CD4-positive, alpha-beta T cell (primary cell): ENCODE data around the gene CAPSL. TPM values are rescaled to one million over a fixed set of nuclear protein-coding genes. Genes with fewer than 3 reads are reported as not detected.
"Not testable (repeated sequence)": the region's sequence is repeated elsewhere in the genome, so short reads cannot be mapped to it uniquely, and the experiment has no call there.

Experiments
- ATAC-seq: fragments of 200-7000 bp; cut with Tn5 transposase; one replicate; pipeline ENCODE4 v1.10.0; 2022; ENCODE audit warnings: mild to moderate bottlenecking; ENCODE audit not compliant: poor library complexity
- CTCF ChIA-PET: fragments of 350-600 bp; sonication (Branson Sonifier 250); formaldehyde crosslinking; loops from one replicate; lab custom pipeline; 2021; ENCODE audit warnings: antibody characterized with exemption, inconsistent platforms; lab: Charles Lee
- POLR2A ChIA-PET: fragments of 350-600 bp; sonication (Branson Sonifier 250); formaldehyde crosslinking; loops from one replicate; lab custom pipeline; 2021; ENCODE audit warnings: antibody characterized with exemption, inconsistent platforms; lab: Charles Lee
- DNase-seq, 14 experiments: peaks; one replicate each; pipeline ENCODE4 v3.0.0-alpha.2; 2013 to 2020; ENCODE audit warnings: mixed read lengths in 2 of 14
- H3K27ac ChIP-seq, 2 donors: one replicate each; pipeline versions ENCODE4 v1.5.1 to v1.7.0; 2013; ENCODE audit warnings: low read length in 2 of 2, low read depth in 1 of 2, mild to moderate bottlenecking in 1 of 2
- H3K27me3 ChIP-seq, 2 experiments: 1 replicate in 1 of 2; 2 replicates in 1 of 2; pipeline versions ENCODE4 v1.6.1 to v1.7.0; 2013; ENCODE audit warnings: low read length in 2 of 2, control low read depth in 1 of 2, mild to moderate bottlenecking in 1 of 2, moderate library complexity in 1 of 2; ENCODE audit not compliant: insufficient read depth in 2 of 2, control insufficient read depth in 1 of 2
- H3K36me3 ChIP-seq: one replicate; pipeline ENCODE4 v1.6.1; 2013; ENCODE audit warnings: low read length, control low read depth; ENCODE audit not compliant: insufficient read depth
- H3K4me1 ChIP-seq: one replicate; pipeline ENCODE4 v1.6.1; 2013; ENCODE audit warnings: low read length, control low read depth; ENCODE audit not compliant: insufficient read depth
- H3K4me3 ChIP-seq: one replicate; pipeline ENCODE4 v1.5.1; 2013; ENCODE audit warnings: mild to moderate bottlenecking, low read length, moderate library complexity
- H3K9me3 ChIP-seq, 2 experiments: 1 replicate in 1 of 2; 2 replicates in 1 of 2; pipeline versions ENCODE4 v1.6.1 to v1.7.0; 2013; ENCODE audit warnings: low read length in 2 of 2, mild to moderate bottlenecking in 2 of 2, control low read depth in 1 of 2, moderate library complexity in 1 of 2; ENCODE audit not compliant: control insufficient read depth in 1 of 2, insufficient read depth in 1 of 2
- H3K27ac Mint-ChIP-seq: one replicate; pipeline ENCODE4 v1.8.0; 2020; ENCODE audit warnings: mixed read lengths
- H3K27me3 Mint-ChIP-seq: one replicate; pipeline ENCODE4 v1.8.0; 2021; ENCODE audit warnings: mixed read lengths
- H3K36me3 Mint-ChIP-seq: one replicate; pipeline ENCODE4 v1.8.0; 2021; ENCODE audit warnings: low read depth, mixed read lengths
- H3K4me1 Mint-ChIP-seq: one replicate; pipeline ENCODE4 v1.8.0; 2021; ENCODE audit warnings: low read depth, mixed read lengths
- H3K4me3 Mint-ChIP-seq: one replicate; pipeline ENCODE4 v1.8.0; 2020; ENCODE audit warnings: mild to moderate bottlenecking, mixed read lengths
- H3K9me3 Mint-ChIP-seq: one replicate; pipeline ENCODE4 v1.8.0; 2020; ENCODE audit warnings: mixed read lengths
- intact Hi-C, 2 experiments: fragments of 100-400 bp; cut with DNase I in 1 of 2; cut with micrococcal nuclease in 1 of 2; formaldehyde crosslinking; loops; one replicate each; pipeline versions ENCODE4 v1.15.1 to v1.9.0; 2023 to 2025; cut with DNase I, micrococcal nuclease
- total RNA-seq, 174 experiments: library from RNA in 2 of 174; stranded (reverse) in 2 of 174; gene quantifications; one replicate each; pipeline ENCODE4 v1.2.3 and lab custom pipeline; 2021 to 2026
- TF ChIP-seq, protein P1 (sequence below): fragments of 200-600 bp; IDR thresholded peaks from one replicate; pipeline ENCODE4 v1.8.0; 2022; ENCODE audit warnings: antibody characterized with exemption, mild to moderate bottlenecking

Gene CAPSL
- total RNA-seq, 2 experiments from 2014 or later = not detected

DNA sequence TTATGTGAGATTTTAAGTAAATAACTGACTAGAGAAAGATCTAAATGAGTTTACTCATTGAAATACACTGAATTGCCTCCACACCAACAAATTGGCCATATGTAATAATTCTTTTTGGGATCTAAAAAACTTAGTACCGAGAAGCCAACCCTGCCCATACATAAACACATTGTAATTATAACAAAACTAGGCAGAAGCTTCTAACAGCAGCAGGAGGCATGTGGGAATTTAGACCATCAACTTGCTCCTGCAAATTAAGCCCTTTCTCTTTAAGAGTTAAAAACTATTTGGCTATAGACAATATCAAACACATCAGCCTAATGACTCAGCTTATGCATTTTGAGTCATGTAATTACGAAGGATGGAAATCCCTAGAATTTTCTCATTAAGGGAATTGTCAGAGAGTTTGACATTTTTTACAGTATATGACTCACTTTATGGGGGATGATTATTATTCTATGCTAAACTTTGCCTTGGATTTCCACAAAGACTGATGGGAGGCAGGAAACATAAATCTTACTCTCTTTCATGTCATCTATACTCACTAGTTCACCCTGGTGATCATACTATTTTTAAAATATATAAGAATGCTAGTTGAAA is 80.7 kb downstream of the CAPSL start:
- H3K27me3 Mint-ChIP-seq = no peaks in the 10 kb centered on the region
- H3K9me3 ChIP-seq = no peaks in the 10 kb centered on the region
- peak overlapping the region; percentile 97 to 98 for H3K27ac ChIP-seq
- ChIA-PET CTCF (interaction anchor here (0.8 to 5.7 kb wide), 9 partner anchors 10 to 200 kb away, joined by 3 to 39 read pairs (median 3); no protein-coding TSS in a partner anchor), POLR2A (interaction anchor here (0.7 to 15.7 kb wide), 20 partner anchors 8 to 384 kb away, joined by 3 to 576 read pairs (median 15); partner anchors contain the start of gene NADK2)
- H3K9me3 Mint-ChIP-seq = no peaks in the 10 kb centered on the region
- ATAC-seq (no peak), DNase-seq (peak in 2 of 14 experiments; percentile 49 to 53)
- H3K4me1 Mint-ChIP-seq = peaks cover 73% of the 10 kb centered on the region
- H3K27ac Mint-ChIP-seq = peak overlapping the region; percentile 99
- H3K36me3 ChIP-seq = peaks cover 50% of the 10 kb centered on the region
- peaks cover 78% of the 10 kb centered on the region for H3K36me3 Mint-ChIP-seq
- TF ChIP-seq, protein P1, sequence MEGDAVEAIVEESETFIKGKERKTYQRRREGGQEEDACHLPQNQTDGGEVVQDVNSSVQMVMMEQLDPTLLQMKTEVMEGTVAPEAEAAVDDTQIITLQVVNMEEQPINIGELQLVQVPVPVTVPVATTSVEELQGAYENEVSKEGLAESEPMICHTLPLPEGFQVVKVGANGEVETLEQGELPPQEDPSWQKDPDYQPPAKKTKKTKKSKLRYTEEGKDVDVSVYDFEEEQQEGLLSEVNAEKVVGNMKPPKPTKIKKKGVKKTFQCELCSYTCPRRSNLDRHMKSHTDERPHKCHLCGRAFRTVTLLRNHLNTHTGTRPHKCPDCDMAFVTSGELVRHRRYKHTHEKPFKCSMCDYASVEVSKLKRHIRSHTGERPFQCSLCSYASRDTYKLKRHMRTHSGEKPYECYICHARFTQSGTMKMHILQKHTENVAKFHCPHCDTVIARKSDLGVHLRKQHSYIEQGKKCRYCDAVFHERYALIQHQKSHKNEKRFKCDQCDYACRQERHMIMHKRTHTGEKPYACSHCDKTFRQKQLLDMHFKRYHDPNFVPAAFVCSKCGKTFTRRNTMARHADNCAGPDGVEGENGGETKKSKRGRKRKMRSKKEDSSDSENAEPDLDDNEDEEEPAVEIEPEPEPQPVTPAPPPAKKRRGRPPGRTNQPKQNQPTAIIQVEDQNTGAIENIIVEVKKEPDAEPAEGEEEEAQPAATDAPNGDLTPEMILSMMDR = no peak
- peaks cover 31% of the 10 kb centered on the region for H3K4me1 ChIP-seq
- intact Hi-C loops = loop anchor here (2.0 to 5.0 kb wide), 6 partner anchors 21 to 385 kb away; partner anchors contain the start of genes NADK2 (in 1 of the 2) and SPEF2 (in 1 of the 2)
- H3K4me3 Mint-ChIP-seq = peak overlapping the region; percentile 93
- H3K27me3 ChIP-seq = no peaks in the 10 kb centered on the region
- peak overlapping the region; percentile 88 for H3K4me3 ChIP-seq

DNA sequence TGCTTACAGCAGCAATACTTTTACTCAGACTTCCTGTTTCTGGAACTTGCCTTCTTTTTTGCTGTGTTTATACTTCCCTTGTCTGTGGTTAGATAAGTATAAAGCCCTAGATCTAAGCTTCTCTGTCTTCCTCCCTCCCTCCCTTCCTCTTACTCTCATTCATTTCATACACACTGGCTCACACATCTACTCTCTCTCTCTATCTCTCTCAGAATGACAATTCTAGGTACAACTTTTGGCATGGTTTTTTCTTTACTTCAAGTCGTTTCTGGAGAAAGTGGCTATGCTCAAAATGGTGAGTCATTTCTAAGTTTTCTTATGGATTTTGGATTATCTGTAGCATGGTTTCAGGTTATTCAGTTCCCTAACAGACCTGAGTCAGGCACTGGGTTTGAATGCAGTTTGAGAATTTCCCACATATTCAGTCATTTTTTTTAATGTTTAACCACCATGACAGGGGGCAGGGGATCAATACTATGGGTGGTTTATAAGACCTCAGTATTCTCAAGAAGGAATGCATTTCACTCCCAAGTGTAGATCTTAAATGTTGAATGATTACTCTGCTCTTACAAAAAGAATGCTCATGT is 81.6 kb downstream of the CAPSL start, which contains the start of gene IL7R:
Gene IL7R (plus strand): TSS at position 127 of the 587 bp plus-strand sequence. CDS start 87 bp downstream, at position 214.
- Mint-ChIP-seq H3K27ac (peak within 1 kb of the TSS; percentile 99), H3K36me3 (peaks cover 70% of the 10 kb centered on the region), H3K4me3 (peak within 1 kb of the TSS; percentile 93), H3K4me1 (peaks cover 73% of the 10 kb centered on the region), H3K27me3 (no peaks in the 10 kb centered on the region), H3K9me3 (no peaks in the 10 kb centered on the region)
- ATAC-seq (peak; percentile 25), DNase-seq (peak in 3 of 14 experiments; percentile 75 to 89 (median 81))
- Histone ChIP-seq H3K4me3 (peak within 1 kb of the TSS; percentile 88), H3K27me3 (no peaks in the 10 kb centered on the region), H3K36me3 (peaks cover 41% of the 10 kb centered on the region), H3K27ac (peak within 1 kb of the TSS; percentile 97 to 98), H3K4me1 (peaks cover 34% of the 10 kb centered on the region), H3K9me3 (no peaks in the 10 kb centered on the region)
- TF ChIP-seq, protein P1 = no peak
- POLR2A ChIA-PET = interaction anchor here (0.6 to 15.7 kb wide), 26 partner anchors 10 to 927 kb away, joined by 3 to 576 read pairs (median 9); partner anchors contain the start of genes DNAJC21 and SPEF2
- intact Hi-C loops = loop anchor here (2.0 to 5.0 kb wide), 3 partner anchors 22 to 385 kb away; partner anchors contain the start of genes NADK2 (in 1 of the 2) and SPEF2 (in 1 of the 2)
- CTCF ChIA-PET = interaction anchor here (1.8 to 1.9 kb wide), 2 partner anchors 68 to 80 kb away, joined by 6 to 11 read pairs; no protein-coding TSS in a partner anchor

DNA sequence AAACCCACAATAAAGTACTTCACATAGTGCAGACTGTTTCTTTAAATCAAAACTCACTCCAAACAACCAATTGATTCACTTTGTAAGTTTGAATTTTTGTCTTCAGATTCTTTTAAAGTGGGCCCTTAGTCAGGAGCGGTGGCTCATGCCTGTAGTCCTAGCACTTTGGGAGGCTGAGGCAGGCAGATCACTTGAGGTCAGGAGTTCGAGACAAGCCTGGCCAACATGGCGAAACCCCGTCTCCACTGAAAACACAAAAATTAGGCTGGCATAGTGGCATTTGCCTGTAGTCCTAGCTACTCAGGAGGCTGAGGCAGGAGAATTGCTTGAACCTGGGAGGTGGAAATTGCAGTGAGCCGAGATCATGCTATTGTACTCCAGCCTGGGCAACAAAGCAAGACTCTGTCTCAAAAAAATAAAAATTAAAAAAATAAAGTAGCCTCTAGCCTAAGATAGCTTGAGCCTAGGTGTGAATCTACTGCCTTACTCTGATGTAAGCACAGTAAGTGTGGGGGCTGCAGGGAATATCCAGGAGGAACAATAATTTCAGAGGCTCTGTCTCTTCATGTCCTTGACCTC is 82.1 kb downstream of the CAPSL start:
- Histone ChIP-seq H3K4me1 (peaks cover 39% of the 10 kb centered on the region), H3K36me3 (peaks cover 36% of the 10 kb centered on the region), H3K4me3 (peak overlapping the region; percentile 88), H3K27ac (peak overlapping the region; percentile 97 to 98)
- H3K27me3 Mint-ChIP-seq, H3K9me3 ChIP-seq, H3K9me3 Mint-ChIP-seq, H3K27me3 ChIP-seq, ATAC-seq: not testable (repeated sequence)
- intact Hi-C loops = loop anchor here (2.0 to 5.0 kb wide), 3 partner anchors 23 to 386 kb away; partner anchors contain the start of genes NADK2 (in 1 of the 2) and SPEF2 (in 1 of the 2)
- peak in 1 of 14 experiments; percentile 35 for DNase-seq
- Mint-ChIP-seq H3K36me3 (peaks cover 64% of the 10 kb centered on the region), H3K4me3 (peak overlapping the region; percentile 93), H3K27ac (peak overlapping the region; percentile 99), H3K4me1 (peaks cover 71% of the 10 kb centered on the region)
- ChIA-PET POLR2A (interaction anchor here (0.6 to 15.7 kb wide), 26 partner anchors 11 to 927 kb away, joined by 3 to 576 read pairs (median 13); partner anchors contain the start of genes DNAJC21 and SPEF2), CTCF (interaction anchor here (1.0 to 1.9 kb wide), 3 partner anchors 69 to 198 kb away, joined by 3 to 11 read pairs (median 6); no protein-coding TSS in a partner anchor)
